Ammon's horn (tissue), 1 donor: ENCODE results near the gene COQ4.
"Not testable (repeated sequence)": the region's sequence is repeated elsewhere in the genome, so short reads cannot be mapped to it uniquely, and the experiment has no call there.

Experiments
- DNase-seq: peaks from one replicate; pipeline ENCODE4 v3.0.0-alpha.2; 2016; ENCODE audit warnings: low spot score

The COQ4 gene

DNA sequence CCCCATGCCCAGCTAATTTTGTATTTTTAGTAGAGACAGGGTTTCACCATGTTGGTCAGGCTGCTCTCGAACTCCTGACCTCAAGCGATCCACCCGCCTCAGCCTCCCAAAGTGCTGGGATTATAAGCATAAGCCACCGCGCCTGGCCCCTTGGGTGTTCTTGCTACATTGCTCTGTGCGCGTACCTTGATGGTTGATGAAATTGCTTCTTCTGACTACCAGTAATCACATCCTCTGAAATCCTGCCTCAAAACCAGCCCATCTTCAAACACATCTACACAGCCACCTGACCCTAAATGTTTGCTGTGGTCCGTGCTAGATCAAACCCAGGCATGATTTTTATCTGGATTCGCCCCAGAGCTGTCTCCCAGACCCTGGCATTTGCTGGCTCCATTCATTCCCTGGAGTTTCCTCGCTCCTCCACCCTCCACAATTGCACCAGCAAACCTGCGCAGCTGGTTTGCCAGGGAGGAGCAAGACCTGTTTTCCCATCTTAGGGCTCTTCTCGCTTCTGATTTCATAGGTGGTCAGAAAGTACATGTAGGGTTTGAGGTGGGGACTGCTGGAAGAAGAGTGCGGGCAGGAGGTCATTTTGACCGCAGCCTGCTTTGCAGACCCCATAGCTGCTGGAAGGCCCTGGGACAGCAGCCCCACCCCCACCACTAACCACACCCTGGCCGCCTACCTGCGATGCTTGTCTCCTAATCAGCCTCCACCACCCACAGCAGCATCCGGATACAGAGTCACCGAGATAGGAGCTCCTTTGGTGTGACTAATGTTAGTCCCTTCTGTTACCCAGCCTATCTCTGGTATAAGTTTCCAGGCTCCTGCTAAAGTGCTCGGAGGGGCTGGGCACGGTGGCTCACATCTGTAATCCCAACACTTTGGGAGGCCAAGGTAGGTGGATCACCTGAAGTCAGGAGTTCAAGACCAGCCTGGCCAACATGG lies 23.8 kb upstream of the COQ4 start:
- no peak for DNase-seq

DNA sequence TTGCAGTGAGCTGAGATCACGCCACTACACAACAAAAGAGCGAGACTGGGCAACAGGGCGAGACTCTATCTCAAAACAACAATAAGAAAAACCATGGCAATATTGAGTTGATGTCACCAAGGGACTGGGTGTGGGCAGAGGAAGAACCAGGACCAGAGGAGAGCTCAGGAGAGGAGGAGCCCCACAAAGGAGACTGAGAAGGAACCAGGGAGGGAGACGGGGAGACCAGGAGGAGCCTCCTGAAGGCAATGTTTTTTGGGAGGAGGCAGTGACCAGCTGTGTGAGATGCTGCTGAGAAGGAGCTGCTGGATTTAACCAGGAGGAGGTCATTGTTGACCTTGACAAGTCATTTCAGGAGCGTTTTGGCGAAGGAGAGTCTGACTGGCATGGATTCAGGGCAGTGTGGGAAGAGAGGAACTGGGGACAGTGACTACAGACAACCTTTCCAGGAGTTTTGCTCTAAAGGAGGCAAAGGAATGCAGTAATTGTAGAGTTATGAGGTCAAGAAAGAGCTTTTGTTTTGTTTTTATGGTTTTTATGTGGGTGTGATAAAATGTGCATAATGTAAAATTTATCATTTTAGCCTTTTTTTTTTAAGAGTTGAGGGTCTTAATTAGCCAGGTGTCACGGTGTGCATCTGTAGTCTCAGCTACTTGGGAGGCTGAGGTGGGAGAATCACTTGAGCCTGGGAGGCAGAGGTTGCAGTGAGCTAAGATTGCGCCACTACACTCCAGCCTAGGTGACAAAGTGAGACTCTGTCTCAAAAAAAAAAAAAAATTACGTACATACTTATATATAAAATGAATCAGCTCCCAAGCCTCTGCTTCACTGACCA lies 18.3 kb upstream of the COQ4 start:
- no peak for DNase-seq

DNA sequence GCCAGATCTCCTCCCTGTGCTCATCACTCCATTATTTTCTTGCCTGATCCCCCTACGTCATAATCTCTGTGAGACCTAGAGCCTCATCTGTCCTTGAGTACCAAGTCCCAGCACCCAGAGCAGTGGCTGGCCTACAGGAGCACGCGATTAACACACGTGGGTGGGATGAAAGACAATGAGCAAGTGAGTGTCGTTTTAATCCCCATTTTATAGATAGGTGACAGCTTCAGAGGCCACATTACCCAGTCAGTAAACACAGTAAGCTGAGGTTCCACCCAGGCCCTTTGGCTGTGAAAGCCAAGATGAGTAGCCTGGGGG lies 17.7 kb upstream of the COQ4 start:
- DNase-seq = no peak

DNA sequence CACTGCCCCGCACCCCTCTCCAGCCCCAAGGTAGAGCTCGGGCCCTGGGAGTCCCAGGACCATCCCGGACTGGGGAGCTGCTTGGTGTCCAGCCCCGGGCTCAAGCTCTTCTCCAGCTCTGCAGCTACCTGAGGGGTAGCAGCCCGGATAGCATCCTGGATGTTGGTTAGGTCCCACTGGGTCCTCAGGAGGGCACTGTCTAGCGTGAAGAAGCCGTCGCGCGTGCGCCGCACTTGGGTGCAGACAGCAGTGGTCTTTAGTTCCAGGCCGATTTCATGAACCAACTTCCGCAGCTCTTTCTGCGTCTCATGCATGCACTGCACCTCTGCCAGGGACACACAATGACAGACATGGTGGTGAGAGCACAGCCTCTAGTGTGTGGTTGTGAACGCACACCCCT lies 13.1 kb upstream of the COQ4 start:
- no peak for DNase-seq

DNA sequence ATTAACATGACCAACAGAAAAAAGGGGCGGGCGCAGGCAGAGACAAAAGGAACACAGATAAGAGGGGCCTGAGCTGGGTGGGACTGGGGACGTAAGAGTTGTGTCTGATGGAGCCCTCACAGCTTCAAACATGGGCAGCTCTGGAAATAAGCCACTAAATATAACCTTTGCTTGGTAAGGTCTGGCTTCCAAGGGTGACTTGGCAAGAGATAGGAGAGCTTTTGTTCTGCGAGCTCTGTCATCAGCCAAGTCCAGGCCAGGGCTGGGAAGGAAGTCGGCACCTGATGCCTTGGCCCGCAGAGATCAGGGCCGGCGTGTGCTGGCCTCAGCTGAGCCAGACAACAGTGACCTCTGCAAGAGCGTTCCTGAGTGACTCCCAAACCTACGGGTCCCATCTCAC lies 12.2 kb upstream of the COQ4 start:
- DNase-seq = peak; percentile 39

DNA sequence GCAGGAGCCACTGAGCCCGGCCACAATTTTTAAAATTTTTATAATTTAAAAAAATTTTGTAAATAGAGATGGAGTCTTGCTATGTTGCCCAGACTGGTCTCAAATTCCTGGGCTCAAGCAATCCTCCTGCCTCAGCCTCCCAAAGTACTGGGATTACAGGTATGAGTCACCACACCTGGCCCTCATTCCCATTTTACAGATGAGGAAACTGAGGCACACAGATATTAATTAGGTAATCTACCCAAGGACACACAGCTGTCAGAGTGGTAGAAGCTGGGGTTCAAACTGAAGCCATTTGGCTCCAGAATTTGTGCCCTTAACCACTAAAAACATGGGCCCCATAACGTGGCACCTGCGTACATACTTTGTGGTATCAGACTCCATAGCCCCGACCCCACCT lies 7.9 kb upstream of the COQ4 start:
- no peak for DNase-seq

DNA sequence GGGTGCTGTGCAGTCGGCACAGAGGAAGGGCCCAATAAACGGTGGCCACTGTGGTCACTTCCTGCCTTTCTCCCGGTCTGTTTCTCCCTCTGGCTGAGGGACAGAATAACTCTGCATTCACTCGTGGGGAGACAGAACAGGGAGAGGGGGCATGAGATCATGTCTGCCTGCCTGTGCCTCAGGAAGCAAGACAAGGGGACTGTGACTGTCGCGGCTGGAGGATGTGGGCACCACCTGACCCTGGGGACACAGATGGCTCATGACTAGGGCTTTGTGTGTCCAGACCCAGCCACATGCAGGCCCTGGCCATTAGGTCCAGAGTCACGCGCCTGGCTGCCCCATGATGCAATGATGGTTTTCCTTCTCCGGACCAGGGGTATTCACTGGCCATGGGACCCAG lies 6.2 kb upstream of the COQ4 start:
- DNase-seq = peak; percentile 97

DNA sequence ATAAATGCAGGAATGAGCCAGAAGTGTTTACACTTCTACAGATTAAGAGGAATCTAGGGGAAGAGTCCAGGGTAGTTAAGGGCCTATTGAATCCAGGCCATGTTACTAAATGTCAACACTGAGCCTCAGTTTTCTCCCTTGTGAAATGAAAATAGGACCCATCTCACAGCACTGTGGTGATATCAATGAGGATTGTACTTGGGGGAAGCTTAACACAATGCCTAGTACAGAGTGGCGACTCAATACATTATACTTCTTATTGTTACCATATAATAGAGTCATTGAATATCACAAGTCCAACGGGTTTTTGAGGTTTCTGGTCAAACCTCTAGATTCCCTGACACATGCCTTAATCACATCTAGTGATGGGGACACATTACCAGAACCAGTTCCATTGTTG lies 5.0 kb upstream of the COQ4 start:
- DNase-seq = no peak

DNA sequence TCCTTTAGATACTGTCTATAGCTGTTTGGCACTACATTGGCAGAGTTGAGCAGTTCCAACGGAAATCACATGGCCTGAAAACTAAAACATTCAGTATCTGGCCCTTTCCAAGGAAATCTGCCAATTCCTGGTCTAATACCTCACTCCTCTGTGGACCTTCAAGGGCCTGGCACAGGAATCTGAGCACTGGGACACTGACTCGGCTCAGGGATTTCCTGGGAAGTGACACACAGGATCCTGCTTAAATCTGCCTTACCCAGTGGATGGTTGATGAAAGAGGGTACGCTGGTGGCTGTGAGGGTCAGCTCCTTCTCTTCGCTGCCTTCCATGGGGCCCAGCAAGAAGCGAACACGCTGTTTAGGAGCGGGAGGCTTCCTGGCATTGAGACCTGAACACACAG lies 1.3 kb upstream of the COQ4 start:
- no peak for DNase-seq

DNA sequence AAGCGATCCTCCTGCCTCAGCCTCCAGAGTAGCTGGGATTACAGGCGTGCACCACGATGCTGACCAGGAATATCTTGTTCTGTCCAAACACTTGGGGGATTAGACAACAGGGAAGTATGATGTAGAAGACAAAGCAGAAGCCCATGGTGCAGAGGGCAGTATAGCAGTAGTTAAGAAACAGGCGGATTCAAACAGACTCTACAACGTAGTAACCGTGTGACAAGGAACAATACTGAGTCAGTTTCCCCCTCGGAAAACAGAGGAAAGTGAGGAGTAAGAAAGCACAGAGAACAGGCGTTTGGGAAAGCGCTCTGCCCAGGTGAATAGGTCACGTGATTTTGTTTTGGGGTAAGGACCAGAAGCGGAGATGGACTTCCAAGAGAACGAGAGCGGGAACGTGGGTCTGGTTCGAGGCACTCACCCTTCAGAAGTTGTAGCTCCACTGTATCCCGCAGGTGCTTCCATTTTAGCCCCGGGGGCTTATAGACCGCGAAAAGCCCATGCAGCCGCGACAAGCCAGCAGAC lies 698 bp upstream of the COQ4 start:
- DNase-seq = no peak

DNA sequence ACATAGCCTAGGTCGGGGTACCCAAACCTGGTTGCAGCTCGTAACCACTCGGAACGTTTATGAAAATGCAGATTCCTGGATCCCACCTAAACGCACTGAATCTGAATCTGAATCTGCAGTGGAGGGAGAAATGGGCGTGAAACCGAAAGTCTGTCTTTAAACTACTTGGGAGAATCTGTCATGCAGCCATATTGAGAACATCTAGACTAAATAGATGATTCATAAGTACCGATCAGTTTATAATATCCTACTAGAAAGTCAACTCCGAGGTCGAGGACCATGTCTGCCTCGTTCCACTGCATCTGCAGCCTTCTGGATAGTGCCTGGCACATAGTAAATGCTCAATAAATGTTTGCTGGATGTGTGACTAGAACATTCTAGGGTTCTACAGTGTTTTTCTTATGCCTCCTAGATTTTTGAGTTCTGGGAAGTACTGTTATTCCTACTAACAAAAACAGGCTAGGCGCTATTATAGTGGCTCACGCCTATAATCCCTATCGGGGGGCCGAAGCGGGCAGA lies 632 bp downstream of the COQ4 start:
- no peak for DNase-seq

DNA sequence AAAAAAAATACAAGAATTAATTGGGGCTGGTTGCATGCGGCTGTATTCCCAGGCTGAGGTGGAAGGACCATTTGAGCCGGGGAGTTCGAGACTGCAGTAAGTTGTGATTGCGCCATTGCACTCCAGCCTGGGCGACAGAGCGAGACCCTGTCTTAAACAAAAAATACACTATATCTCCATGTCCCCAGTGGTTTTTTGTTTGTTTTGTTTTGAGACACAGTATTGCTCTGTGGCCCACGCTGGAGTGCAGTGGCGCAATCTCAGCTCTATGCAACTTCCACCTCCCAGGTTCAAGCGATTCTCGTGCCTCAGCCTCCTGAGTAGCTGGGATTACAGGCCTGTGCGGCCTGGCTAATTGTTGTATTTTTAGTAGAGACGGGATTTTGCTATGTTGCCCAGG lies 1.2 kb downstream of the COQ4 start:
- DNase-seq = no peak

DNA sequence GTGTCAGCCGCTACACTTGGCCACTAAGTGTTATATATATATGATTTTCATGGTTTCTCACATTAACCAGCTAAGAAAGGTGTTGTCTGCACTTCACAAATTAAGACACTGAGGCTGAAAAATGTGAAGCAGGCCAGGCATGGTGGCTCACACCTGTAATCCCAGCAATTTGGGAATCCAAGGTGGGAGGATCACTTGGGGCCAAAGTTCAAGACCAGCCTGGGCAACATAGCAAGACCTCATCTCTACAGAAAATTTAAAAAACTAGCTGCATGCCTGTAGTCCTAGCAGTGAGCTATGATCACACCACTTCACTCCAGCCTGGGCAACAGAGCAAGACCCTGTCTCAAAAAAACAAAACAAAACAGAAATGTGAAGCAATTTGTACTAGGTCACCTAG lies 1.8 kb downstream of the COQ4 start:
- DNase-seq = no peak

DNA sequence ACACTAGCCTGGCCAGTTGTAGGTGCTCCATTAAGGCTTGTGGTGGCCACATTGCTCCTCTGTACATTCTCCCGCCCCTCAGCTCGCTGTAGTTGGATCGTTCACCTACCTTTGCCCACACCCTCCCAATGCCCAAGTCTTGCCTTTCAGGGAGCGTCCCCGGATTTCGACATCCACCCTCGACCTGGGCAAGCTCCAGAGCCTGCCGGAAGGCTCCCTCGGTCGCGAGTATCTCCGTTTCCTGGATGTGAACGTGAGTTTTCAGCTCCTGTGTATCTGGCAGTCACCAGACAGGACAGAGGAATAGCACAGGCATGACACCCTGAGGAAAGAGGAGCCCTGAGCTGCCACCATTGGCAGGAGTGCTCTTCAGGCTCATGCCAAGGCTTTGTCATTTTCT lies 3.0 kb downstream of the COQ4 start:
- no peak for DNase-seq

DNA sequence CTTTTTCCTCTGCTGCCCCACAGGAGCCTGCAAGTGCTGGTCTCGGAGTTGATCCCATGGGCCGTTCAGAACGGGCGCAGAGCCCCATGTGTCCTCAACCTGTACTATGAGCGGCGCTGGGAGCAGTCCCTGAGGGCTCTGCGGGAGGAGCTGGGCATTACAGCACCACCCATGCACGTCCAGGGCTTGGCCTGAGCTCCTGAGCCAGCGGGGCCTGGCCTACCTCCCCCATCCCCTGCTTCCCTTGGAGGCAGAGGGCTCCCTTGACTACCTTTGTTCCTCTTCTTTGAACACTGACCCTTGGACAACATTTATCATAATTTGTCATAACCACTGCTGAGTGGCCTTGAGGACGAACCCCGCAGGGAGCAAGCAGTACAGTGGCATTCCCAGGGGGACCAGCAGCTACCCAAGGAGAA lies 10.8 kb downstream of the COQ4 start:
- no peak for DNase-seq

DNA sequence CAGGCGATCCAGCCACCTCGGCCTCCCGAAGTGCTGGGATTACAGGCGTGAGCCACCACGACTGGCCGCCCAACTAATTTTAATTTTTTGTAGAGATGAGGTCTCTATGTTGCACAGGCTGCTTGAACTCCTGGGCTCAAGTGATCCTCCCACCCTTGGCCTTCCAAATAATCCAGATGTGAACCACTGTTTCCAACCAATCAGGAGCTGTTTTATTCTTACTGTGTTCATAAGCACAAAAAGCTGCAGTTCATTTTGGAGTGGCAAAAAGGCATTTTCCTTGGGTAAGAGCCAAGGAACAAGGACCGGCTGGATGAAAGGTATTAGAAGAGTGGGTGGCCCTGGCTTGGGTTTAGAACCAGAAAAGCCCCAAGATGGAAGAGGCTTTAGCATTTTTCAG lies 12.5 kb downstream of the COQ4 start:
- no peak for DNase-seq

DNA sequence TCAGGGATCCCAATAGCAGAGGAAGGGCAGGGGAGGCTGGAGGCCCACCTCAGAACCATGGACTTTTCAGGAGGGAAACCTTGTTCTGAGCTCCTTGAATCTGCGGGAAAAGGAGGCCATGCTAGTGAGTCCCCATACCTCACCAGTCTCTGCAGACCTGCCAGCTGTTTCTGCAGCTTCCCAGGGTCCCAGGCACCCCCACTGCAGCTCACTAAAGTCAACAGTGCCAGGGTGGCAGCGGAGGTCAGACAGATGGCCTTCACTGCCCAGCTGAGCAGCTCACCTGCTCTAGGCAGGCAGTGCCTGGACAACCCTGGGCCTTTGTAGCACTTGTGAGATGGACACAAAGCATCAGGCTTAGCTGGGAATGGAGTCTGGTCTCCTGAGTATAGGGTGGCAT lies 13.3 kb downstream of the COQ4 start:
- no peak for DNase-seq

DNA sequence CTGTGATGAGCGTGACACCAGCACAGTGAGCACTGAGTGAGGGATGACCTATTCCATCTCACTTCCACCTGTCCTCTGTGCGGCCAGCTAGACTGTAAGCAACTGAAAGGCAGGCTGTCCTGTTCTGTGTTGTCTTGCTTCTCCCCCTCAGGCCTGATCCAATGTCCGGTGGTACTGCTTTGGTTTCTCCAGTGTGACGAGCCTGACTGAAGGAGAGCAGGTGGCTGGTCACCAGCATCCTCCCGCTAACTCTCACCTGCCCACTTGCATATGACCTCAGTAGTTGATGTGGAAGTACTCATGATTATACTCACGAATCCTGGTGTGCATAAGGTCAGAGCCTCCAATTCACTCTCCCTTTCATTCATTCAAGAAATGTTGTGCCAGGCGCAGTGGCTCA lies 15.3 kb downstream of the COQ4 start:
- no peak for DNase-seq

DNA sequence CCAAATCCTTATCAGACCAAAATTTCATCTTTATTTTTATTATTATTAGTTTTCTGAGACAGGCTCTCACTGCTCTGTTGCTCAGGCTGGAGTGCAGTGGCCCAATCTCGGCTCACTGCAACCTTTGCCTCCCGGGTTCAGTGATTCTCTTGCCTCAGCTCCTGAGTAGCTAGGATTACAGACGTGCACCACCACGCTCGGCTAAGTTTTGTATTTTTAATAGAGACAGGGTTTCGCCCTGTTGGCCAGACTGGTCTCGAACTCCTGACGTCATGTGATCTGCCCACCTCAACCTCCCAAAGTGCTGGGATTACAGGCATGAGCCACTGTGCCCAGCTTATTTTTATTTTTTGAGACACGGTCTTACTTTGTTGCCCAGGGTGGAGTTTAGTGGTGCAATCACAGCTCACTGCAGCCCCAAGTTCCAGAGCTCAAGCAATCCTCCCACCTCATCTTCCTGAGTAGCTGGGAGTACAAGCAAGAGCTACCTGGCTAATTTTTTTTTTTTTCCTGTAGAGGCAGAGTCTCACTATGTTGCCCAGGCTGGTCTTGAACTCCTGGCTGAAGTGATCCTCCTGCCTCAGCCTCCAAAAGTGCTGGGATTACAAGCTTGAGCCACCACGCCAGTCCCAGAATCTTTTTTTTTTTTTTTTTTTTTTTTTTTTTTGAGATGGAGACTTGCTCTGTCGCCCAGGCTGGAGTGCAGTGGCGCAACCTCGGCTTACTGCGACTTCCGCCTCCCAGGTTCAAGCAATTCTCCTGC lies 16.4 kb downstream of the COQ4 start:
- not testable (repeated sequence) for DNase-seq

DNA sequence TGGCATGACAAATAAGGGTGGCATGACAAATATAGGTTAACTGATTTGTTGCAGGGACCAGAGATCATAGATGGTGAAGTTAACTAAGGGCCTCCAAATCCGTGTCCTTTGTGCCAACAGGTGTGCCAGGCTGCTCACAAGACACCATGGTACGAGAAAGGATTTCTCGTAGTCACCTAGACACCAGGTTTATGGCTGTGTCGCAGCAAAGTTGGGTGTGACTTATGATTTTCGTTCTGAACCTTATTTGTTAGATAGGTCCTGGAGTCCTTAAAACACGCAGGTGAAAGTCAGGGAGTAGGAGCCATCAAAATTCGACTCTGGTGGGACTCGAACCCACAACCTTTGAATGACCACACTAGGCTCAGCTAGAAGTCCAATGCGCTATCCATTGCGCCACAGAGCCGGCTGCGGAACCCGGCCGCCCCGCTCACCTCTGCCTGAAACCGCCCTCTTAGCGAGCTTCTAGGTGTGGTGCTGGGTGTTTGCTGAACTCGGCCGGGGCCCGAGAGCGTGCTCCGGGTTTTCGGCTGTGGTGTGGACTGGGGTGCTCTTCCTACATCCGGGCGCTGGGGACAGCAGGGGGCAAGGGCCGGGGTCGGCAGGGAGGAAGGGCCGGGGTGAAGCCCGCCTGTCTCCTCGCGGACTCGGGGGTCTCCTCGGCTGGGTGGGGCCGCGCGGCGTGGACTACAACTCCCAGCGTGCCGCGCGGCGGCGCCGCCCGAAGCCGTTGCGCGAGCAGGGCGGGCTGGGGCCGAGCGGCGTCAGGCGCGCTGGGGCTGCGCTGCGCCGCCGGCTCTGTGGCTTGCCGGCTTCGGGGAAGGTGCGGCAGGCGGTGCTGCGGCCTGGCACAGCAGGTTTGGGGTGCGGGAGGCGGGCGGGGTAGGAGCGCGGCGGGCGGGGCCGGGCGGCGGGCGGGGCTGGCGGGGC lies 17.4 kb downstream of the COQ4 start, which contains the start of gene SLC27A4:
Gene SLC27A4, plus strand, starts transcription at position 767 of the 930 bp plus-strand sequence. CDS start 2,606 bp downstream, outside the sequence.
- peak; percentile 81 for DNase-seq
